Pancreas (tissue), 10 donors: ENCODE data around the gene RAI2. TPM values are rescaled to one million over a fixed set of nuclear protein-coding genes. Genes with fewer than 3 reads are reported as not detected.

ENCODE experiments used
- ATAC-seq, 4 donors: fragments of 200-7000 bp; cut with Tn5 transposase; one replicate each; pipeline versions ENCODE4 v1.8.0 to v1.9.1; 2020; ENCODE audit warnings: mild to moderate bottlenecking in 4 of 4, moderate library complexity in 4 of 4
- DNase-seq, 6 donors: peaks; one replicate each; pipeline ENCODE4 v3.0.0-alpha.2; 2020
- FAIRE-seq: peaks from 2 replicates; lab custom pipeline; 2012; peaks lifted over from hg19 to GRCh38; lab: Jason Lieb, UNC
- H3K27ac ChIP-seq, 4 donors: fragments of 200-600 bp; sonication (generic); 1 replicate in 3 of 4; 2 replicates in 1 of 4; pipeline versions ENCODE4 v1.5.0 to v1.8.0; 2020
- H3K27me3 ChIP-seq, 4 donors: fragments of 200-600 bp; one replicate each; pipeline ENCODE4 v1.8.0; 2021
- H3K36me3 ChIP-seq, 3 donors: fragments of 200-600 bp; sonication (generic) in 1 of 3; one replicate each; pipeline versions ENCODE4 v1.5.0 to v1.8.0; 2020 to 2021
- H3K4me1 ChIP-seq, 3 donors: fragments of 200-600 bp; one replicate each; pipeline ENCODE4 v1.8.0; 2021
- H3K4me3 ChIP-seq, 4 donors: fragments of 200-600 bp; sonication (generic) in 2 of 4; one replicate each; pipeline versions ENCODE4 v1.5.0 to v1.8.0; 2020 to 2021
- H3K9me3 ChIP-seq, 4 donors: fragments of 200-600 bp; one replicate each; pipeline ENCODE4 v1.8.0; 2021
- WGBS, 2 donors: extraction: QIAGEN DNeasy Blood & Tissue Kit; methylation state at CpG; one replicate each; pipeline ENCODE4 v1.1.7; 2013; 5-methylcytosine and 5-hydroxymethylcytosine counted together
- intact Hi-C, 3 donors: fragments of 100-400 bp; cut with DNase I; formaldehyde crosslinking; loops; one replicate each; pipeline versions ENCODE4 v1.11.1 to v1.14.2; 2022
- polyA plus RNA-seq, 2 donors: library from polyadenylated mRNA; stranded (reverse); fragments of 200-250 nt; gene quantifications; one replicate each; pipeline ENCODE4 v1.2.3, GENCODE V29; 2013
- total RNA-seq, 6 donors: library from RNA; stranded (reverse); fragmentation: NEBNext Ultra II Directional in 4 of 6; extraction: Animal tissue kit (Norgen Biotek cat#: 25700) in 4 of 6; gene quantifications; one replicate each; pipeline versions ENCODE4 v1.2.1 to v1.2.4, GENCODE V29; 2021 to 2023
- TF ChIP-seq, protein P1 (sequence below), 4 donors: fragments of 200-600 bp; sonication (generic) in 3 of 4; IDR thresholded peaks; one replicate each; pipeline versions ENCODE4 v1.5.0 to v1.8.0; 2021; ENCODE audit warnings: antibody characterized with exemption in 4 of 4
- donor health status: healthy with polysubstance abuse.
- donor health status: DM: no; HTN: no; CAD: no; lungs with moderate emphysema.
- donor health status: DM: no; HTN: no; CAD: no.
- donor health status: control.
- donor health status: control.
- donor health status: Bipolar disorder and iron deficiency.
- donor health status: DM: yes; HTN: yes; CAD: no.
- donor health status: DM: no; HTN: no; CAD: no.
- donor health status: DM: no; HTN: no; CAD: no.
- donor health status: DM: yes; HTN: yes; CAD: no.

The RAI2 gene
- total and polyA plus RNA-seq, 8 donors, result 5.2 to 14.7 (median 7.2) TPM

DNA sequence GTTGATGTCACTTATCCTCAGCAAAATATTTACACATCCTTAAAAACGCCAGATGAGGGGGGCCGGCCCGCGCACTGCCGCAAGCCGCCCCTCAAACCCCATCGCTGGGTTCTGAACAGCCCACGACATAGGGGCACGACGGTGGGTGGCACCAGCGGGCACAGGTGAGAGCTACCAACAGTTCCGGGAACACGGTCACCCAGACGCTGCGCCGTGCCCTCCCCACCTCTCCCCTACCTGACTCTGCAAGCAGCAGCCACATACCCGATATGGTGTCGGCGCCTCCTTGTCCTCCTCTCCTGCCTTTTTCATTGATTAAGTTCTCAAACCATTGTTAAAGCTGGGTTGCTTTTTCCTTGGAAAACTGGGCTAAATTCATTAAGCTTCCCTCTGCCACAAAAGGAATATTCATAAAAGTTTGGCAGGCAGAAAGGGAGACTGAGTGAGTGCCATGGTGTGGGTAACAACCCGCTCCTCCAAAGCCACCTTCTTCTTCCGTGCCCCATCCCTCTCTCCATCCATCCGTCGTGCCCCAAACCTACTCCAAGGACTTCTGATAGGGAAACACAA lies 1.4 kb downstream of the RAI2 start:
- Histone ChIP-seq H3K27me3 (no peaks in the 10 kb centered on the region), H3K27ac (peak overlapping the region in 2 of 4 donors; percentile 53 to 58), H3K4me3 (peak overlapping the region; percentile 34 to 57 (median 52)), H3K9me3 (no peaks in the 10 kb centered on the region), H3K4me1 (no peaks in the 10 kb centered on the region), H3K36me3 (no peaks in the 10 kb centered on the region)
- FAIRE-seq (no peak), ATAC-seq (peak; percentile 74 to 86 (median 82)), DNase-seq (peak; percentile 46 to 73 (median 56))
- TF ChIP-seq, protein P1, sequence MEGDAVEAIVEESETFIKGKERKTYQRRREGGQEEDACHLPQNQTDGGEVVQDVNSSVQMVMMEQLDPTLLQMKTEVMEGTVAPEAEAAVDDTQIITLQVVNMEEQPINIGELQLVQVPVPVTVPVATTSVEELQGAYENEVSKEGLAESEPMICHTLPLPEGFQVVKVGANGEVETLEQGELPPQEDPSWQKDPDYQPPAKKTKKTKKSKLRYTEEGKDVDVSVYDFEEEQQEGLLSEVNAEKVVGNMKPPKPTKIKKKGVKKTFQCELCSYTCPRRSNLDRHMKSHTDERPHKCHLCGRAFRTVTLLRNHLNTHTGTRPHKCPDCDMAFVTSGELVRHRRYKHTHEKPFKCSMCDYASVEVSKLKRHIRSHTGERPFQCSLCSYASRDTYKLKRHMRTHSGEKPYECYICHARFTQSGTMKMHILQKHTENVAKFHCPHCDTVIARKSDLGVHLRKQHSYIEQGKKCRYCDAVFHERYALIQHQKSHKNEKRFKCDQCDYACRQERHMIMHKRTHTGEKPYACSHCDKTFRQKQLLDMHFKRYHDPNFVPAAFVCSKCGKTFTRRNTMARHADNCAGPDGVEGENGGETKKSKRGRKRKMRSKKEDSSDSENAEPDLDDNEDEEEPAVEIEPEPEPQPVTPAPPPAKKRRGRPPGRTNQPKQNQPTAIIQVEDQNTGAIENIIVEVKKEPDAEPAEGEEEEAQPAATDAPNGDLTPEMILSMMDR (IDR thresholded peaks at IDR 0.05), result no peak
- intact Hi-C loops, result loop anchor here in 1 of 3 donors (10.0 kb wide), 1 partner anchor 385 kb away; no protein-coding TSS in a partner anchor
- 0 to 30% methylated on average over 23 of the region's 23 CpGs for WGBS, 2 donors

DNA sequence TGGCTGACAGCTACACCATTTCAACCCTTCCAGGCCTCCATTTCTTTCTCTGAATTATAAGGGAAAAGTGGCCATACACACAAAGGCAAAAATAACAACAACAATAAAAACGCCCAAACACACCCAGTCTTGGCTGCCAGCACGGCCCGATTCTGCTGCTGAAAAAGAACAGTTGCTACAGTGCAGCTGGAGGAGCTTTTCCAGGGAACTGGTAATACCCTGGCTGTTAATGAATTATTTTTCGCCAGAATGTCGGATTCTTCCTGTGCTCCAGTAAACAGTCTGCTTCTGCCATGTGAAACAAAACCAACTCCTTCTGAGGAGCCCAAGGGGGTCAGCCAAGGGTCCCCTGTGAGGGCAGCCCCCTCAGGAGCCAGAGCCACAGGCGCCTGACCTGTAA lies 6.6 kb downstream of the RAI2 start:
- 42 to 50% methylated on average over 6 of the region's 6 CpGs for WGBS, 2 donors
- no peaks in the 10 kb centered on the region for H3K4me1 ChIP-seq
- H3K27me3 ChIP-seq, result no peaks in the 10 kb centered on the region
- no peak overlapping the region for H3K27ac ChIP-seq
- ATAC-seq (peak in 3 of 4 donors; percentile 28 to 54 (median 38)), DNase-seq (no peak), FAIRE-seq (no peak)
- intact Hi-C loops, result no loop called here
- no peak overlapping the region for H3K4me3 ChIP-seq
- H3K9me3 ChIP-seq, result no peaks in the 10 kb centered on the region
- H3K36me3 ChIP-seq, result no peaks in the 10 kb centered on the region
- TF ChIP-seq, protein P1 (IDR thresholded peaks at IDR 0.05), result no peak

DNA sequence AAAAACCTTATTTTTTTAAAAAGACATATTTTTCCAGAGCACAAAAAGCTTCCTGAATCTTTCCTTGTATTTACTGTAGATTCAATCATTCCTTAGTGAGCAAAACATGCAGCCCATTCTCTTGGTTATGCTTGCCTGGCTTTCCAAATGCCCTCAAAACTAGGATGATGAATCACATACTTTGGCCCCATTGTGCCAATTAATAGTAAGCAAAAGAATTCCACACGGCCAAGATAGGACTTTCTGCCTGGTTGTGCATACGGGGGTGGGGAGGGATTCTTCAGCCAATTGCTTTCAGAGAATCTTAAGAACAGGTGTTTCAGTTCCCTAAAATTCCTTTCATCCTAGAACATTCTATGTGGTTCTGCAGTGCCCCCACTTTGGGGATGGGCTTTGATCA lies 7.0 kb downstream of the RAI2 start:
- Histone ChIP-seq H3K4me3 (no peak overlapping the region), H3K27ac (no peak overlapping the region), H3K4me1 (no peaks in the 10 kb centered on the region), H3K27me3 (no peaks in the 10 kb centered on the region), H3K36me3 (no peaks in the 10 kb centered on the region), H3K9me3 (no peaks in the 10 kb centered on the region)
- TF ChIP-seq, protein P1 (IDR thresholded peaks at IDR 0.05), result no peak
- ATAC-seq, result peak in 3 of 4 donors; percentile 50 to 63 (median 57)
- intact Hi-C loops, result no loop called here
- no peak for FAIRE-seq
- no peak for DNase-seq
- 7 to 24% methylated on average over 2 of the region's 2 CpGs for WGBS, 2 donors

DNA sequence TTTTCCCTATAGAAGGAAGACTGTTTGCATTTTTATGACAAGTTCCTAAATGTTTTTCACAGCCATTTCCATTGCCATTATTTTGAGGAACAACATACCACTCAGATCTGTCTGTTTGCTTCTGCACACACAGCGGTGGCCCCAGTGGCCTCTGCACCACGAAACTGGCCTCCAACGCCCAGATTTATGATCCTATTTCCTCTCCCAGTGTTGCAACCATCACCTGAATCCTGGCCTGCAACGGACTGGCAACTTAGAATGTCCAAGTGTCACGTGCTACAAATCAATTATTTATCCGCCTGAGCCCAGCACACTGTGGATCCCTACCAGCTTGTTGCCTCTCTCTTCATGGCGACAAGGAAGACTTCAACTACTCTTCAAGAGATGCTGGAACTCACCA lies 9.2 kb downstream of the RAI2 start:
- H3K36me3 ChIP-seq, result no peaks in the 10 kb centered on the region
- DNase-seq (no peak), ATAC-seq (no peak), FAIRE-seq (no peak)
- no peaks in the 10 kb centered on the region for H3K4me1 ChIP-seq
- intact Hi-C loops, result no loop called here
- WGBS, 2 donors, result 55 to 87% methylated on average over 7 of the region's 7 CpGs
- no peaks in the 10 kb centered on the region for H3K9me3 ChIP-seq
- H3K27ac ChIP-seq, result no peak overlapping the region
- H3K4me3 ChIP-seq, result no peak overlapping the region
- H3K27me3 ChIP-seq, result no peaks in the 10 kb centered on the region
- TF ChIP-seq, protein P1 (IDR thresholded peaks at IDR 0.05), result no peak

DNA sequence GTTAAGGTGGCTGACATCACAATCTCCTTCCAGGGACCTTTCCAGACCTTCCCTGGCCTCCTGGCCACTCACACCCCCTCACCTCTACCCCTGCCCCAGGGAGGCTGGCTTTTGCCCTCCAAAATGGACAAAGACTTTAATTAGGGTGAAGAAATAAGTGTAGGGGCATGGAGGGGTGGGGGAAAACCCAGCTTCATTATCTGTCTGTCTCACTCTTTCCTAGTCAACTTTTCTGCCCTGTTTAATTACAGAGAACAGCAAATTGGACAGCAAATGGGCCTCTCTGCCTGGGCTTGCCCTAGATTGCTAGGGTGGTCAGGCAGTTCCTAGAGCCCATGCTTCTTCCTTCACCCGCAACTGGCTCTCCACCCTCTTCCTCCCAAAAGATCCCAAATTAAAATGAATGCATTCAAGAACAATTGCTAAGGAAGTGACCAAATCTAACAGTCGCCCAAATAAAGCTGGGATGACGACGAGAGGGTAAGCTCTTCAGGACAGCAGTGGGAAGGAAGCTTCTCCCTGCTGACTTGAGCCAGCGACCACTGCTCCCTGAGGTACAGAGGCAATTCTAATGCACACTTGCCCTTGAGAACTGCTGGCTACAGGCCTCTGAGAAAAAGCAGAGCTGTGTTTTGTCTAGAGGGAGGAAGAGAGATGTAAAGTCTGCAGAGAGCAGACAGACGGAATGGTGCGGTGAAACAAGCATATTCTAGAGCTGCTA lies 12.4 kb downstream of the RAI2 start:
- Histone ChIP-seq H3K36me3 (no peaks in the 10 kb centered on the region), H3K4me3 (no peak overlapping the region), H3K4me1 (no peaks in the 10 kb centered on the region), H3K9me3 (no peaks in the 10 kb centered on the region), H3K27ac (no peak overlapping the region), H3K27me3 (no peaks in the 10 kb centered on the region)
- no peak for ATAC-seq
- TF ChIP-seq, protein P1 (IDR thresholded peaks at IDR 0.05), result no peak
- intact Hi-C loops, result no loop called here
- FAIRE-seq, result no peak
- WGBS, 2 donors, result 79 to 89% methylated on average over 7 of the region's 7 CpGs
- DNase-seq, result no peak
